ENCODE results near the gene SINHCAF.
A peak's percentile ranks its signal among the peaks of the same experiment; 100 is the strongest.
"Not testable (repeated sequence)": the region's sequence is repeated elsewhere in the genome, so short reads cannot be mapped to it uniquely, and the experiment has no call there.

The SINHCAF gene, protein sequence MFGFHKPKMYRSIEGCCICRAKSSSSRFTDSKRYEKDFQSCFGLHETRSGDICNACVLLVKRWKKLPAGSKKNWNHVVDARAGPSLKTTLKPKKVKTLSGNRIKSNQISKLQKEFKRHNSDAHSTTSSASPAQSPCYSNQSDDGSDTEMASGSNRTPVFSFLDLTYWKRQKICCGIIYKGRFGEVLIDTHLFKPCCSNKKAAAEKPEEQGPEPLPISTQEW

GRCh38 chr12:31325877-31326631, at the start of gene SINHCAF:
Gene SINHCAF (minus strand): TSS chr12:31326150. CDS start chr12:31298204, 27,946 bp downstream.
- peak; percentile 96 to 99 (median 98) for DNase-seq

DNA sequence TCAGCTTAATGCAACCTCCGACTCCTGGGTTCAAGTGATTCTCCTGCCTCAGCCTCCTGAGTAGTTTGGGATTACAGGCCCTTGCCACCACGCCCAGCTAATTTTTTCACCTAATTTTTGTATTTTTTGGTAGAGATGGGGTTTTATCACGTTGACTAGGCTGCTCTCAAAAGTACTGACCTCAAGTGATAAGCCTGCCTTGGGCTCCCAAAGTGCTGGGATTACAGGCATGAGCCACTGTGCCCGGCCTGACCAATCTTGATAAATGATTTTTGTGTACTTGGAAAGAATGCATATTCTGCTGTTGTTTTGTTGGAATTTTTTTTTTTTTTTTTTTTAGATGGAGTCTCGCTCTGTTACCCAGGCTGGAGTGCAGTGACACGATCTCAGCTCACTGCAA, 49.5 kb upstream of the SINHCAF start:
- not testable (repeated sequence) for DNase-seq

GRCh38 chr12:31371256-31371620, 45.3 kb upstream of the SINHCAF start:
- DNase-seq, result no peak

DNA sequence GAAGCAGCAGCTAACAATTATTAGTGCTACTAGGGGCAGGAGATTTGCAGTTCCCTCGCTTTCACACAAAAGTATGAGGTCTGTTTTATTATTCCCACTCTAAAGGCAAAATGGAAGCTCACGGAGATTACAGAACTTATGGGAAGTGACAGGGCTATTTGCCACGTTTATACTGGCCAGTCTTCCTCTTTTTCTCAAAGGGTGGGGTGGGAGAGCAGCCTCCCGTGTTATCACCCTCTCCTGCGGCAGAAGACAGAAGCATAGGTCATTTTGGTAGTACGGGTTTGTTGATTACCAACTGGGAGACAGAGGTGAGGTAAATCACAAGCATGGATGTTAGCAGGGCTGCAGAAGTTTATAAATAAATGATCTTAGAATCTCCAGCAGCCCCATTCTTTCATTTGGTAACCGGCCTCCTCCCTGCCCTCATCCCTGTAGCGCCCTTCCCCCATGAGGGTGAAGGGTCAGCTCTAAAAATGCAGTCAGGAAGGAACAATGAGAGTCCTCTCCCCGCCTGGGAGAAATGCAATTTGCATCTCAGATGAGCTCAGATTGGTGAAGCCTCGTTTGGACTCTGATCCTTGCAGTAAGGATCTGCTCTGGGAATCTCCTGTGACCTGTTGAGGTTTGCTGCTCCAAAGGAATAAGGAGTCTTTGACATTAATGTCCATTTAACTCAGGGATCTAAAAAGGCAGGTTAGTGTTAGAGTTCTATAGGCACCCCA, 44.7 kb upstream of the SINHCAF start:
- DNase-seq, result no peak

GRCh38 chr12:31369712-31370521, 44.0 kb upstream of the SINHCAF start:
- DNase-seq, result no peak

DNA sequence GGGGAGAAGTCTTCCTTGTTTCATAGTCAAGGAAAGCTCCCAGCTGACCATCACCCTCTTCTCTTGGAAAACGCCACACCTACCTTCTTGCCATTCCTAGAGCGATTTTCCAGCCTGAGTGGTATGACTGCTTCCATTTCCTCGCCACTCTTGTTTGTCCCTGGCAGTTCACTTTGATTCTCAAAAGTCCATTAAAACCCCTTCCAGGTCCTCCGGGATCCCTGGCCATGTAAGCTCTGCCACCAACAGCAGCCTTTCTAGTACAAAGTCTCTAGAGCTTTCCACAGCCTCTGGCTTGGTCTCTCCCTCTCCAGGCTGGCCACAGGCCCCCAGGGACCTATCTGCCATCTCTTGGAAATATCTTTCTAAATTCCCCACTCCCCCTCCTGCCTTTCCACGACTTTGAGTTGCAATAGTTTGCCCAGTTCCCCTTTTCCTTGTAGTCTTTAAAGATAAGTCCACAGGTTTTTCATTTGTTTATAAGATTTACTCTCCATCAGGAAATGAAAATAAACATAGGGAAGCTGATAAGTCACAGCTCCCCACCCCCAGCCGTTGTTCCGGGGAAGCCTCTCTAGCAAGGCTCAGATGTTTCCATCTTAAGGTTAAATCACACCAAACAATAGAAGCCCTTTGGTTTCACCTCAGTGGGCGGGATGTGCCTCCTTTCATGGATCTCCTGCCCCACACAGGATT, 42.9 kb upstream of the SINHCAF start:
- DNase-seq, result no peak

DNA sequence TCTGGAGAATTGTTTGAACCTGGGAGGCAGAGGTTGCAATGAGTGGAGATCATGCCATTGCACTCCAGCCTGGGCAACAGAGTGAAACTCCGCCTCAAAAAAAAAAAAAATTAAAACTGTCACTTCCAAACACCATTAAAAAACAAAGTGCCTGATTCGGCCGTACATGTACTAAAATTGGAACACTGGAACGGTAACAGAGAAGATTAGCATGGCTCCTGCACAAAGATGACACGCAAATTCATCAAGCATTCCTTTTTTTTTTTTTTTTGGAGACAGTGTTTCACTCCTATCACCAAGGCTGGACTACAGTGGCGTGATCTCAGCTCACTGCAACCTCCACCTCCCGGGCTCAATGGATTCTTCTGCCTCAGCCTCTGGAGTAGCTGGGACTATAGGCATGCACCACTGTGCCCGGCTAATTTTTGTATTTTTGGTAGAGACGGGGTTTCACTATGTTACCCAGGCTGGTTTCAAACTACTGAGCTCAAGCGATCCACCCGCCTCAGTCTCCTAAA, 40.2 kb upstream of the SINHCAF start:
- no peak for DNase-seq

DNA sequence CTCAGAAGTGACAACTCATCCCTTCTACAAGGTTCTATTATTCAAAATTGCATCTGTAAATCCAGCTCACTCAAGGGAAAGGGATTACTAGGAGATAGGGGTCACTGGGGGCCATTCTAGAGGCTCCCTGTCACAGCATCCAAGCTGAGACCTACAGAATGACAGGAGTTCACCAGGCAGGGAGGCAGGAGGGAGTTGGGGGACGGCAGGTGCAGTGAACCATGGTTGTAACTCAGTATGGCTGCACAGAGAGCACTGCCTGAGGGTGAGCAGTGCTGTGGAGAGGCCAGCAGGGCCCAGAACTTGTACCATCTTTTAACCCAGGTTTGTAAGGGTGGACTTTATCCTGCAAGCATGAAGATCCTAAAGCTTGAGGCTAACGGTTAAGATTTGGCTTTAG, 37.9 kb upstream of the SINHCAF start:
- DNase-seq, result no peak

GRCh38 chr12:31363416-31363809, 37.5 kb upstream of the SINHCAF start:
- DNase-seq, result no peak

DNA sequence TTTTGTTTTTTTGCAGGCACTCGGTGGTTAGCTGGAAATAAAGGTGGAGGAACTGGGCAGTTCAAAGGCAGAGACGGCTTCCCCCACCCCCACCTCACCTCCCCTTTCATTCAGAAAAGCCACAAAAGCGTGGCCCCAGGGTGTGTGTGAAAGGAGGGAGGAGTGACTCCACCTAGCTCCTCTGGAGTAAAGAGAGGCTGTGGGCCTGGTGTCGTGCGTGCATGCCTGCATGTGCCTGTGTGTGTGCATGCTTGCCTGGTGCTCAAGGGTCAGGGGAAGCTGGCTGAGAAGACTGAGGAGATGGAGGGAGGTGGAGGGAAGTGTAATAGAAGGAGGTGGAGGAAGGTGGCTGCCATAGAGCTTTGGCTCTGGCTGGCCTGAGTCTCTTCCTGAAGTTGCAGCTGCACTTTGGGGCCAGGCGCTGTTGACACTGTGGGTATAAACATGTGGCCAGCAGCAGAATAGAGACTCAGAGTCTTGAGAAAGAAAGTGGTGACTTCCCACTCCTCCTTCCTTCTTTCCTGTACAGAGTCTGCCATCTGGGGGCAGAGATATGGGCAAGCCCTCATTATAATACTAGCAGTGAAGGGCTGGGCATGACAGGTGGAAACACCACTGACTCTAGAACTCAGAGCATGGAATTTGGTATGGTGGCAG, 36.9 kb upstream of the SINHCAF start:
- DNase-seq, result peak in 1 of 6 experiments; percentile 8

- no peak for DNase-seq
Observed at GRCh38 chr12:31362115-31362758, 36.3 kb upstream of the SINHCAF start.

- no peak for DNase-seq
Observed at GRCh38 chr12:31361730-31362114, 35.8 kb upstream of the SINHCAF start.

GRCh38 chr12:31355747-31356107, 29.8 kb upstream of the SINHCAF start:
- DNase-seq, result no peak

- DNase-seq, result no peak
Observed at GRCh38 chr12:31353750-31354708, 28.1 kb upstream of the SINHCAF start.

- no peak for DNase-seq
Observed at GRCh38 chr12:31346267-31346666, 20.3 kb upstream of the SINHCAF start.

DNA sequence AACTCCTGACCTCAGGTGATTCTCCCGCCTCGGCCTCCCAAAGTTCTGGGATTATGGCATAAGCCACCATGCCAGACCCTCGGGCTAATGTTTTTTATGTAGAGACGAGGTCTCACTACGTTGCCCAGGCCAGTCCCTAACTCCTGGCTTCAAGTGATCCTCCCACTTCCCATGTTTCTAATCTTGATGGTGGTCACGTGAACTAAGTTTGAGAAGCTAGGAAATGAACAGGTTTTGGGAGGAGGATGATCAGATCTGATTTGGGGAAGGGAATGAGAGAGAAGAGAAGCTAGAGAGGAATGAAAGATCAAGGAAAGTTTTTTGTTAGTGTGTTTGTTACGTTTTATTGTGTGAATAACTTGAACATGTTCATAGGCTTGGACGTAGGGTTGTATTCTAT, 17.2 kb upstream of the SINHCAF start:
- DNase-seq, result no peak

DNA sequence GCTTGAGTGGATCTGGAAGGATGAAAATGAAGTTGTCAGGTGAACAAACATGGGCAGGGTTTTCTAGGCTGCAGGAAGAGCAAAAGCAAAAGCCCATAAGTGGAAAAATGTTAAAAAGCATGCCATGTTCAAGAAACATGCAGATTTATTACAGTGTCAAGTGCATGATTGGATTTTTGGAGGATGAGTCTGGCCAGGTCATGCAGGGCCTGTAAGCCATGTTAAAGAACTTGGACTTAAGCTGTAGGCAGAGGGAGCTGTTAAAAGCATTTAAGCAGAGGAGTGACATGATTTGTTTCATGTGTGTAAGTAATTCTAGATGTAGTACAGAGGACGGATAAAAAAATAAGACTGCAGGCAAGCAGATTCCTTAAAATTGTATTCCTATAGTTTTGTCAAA, 16.3 kb upstream of the SINHCAF start:
- no peak for DNase-seq

DNA sequence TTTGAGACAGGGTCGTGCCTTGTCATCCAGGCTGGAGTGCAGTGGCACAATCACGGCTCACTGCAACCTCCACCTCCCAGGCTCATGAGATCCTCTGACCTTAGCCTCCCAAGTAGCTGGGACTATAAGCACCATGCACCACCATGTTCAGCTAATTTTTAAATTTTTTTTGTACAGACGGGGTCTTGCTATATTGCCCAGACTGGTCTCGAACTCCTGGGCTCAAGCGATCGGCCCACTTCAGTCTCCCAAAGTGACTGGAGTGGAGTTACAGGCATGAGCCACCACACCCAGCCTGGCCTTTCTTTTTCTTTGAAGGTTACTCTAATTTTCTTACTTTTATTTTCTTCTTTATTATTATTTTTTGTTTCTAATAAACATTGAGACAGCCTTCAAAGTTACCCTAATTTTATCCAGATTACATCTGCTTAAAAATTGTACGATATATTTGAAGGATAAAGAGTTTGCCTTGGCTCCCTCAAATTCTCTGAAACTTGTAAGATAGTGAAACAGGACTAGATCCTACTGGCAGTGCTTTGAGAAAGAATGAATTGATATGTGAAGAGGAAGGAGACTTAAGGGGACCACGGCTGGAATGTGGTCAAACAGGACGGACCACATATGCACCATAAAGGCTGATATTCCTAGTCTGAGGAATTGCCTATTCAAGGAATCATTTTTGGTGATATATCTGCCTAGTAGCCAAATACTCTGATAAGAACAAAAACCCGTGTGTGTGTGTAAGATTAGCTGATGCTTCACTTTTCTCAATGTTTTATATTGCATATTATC, 14.1 kb upstream of the SINHCAF start:
- no peak for DNase-seq

- no peak for DNase-seq
Observed at GRCh38 chr12:31337952-31338351, 12.0 kb upstream of the SINHCAF start.
